ENCODE results near the gene BOK.
"Not testable (repeated sequence)": the region's sequence is repeated elsewhere in the genome, so short reads cannot be mapped to it uniquely, and the experiment has no call there.

BOK gene

GRCh38 chr2:241558532-241559322 lies at the start of gene BOK:
TSS of gene BOK (plus strand) at chr2:241558745. CDS start at chr2:241559484, 739 bp downstream.
- no peak for DNase-seq

- no peak for DNase-seq
Measured at GRCh38 chr2:241509155-241509784, 49.3 kb upstream of the BOK start.

- no peak for DNase-seq
Measured at GRCh38 chr2:241511091-241511741, 47.3 kb upstream of the BOK start.

- no peak for DNase-seq
Measured at GRCh38 chr2:241514553-241514952, 44.0 kb upstream of the BOK start.

- DNase-seq = no peak
Measured at GRCh38 chr2:241514986-241515737, 43.4 kb upstream of the BOK start.

GRCh38 chr2:241516520-241516965 lies 42.0 kb upstream of the BOK start:
- DNase-seq = no peak

- no peak for DNase-seq
Measured at GRCh38 chr2:241517297-241517696, 41.2 kb upstream of the BOK start.

- DNase-seq = no peak
Measured at GRCh38 chr2:241519669-241520068, 38.9 kb upstream of the BOK start.

GRCh38 chr2:241522477-241522876 lies 36.1 kb upstream of the BOK start:
- no peak for DNase-seq

- not testable (repeated sequence) for DNase-seq
Measured at GRCh38 chr2:241525818-241526780, 32.4 kb upstream of the BOK start.

- no peak for DNase-seq
Measured at GRCh38 chr2:241530571-241530970, 28.0 kb upstream of the BOK start.

- no peak for DNase-seq
Measured at GRCh38 chr2:241531161-241531722, 27.3 kb upstream of the BOK start.

GRCh38 chr2:241532168-241532567 lies 26.4 kb upstream of the BOK start:
- DNase-seq = no peak

- DNase-seq = no peak
Measured at GRCh38 chr2:241532733-241533601, 25.6 kb upstream of the BOK start.

GRCh38 chr2:241534293-241534692 lies 24.3 kb upstream of the BOK start:
- no peak for DNase-seq

- no peak for DNase-seq
Measured at GRCh38 chr2:241534701-241535375, 23.7 kb upstream of the BOK start.

GRCh38 chr2:241535871-241536655 lies 22.5 kb upstream of the BOK start:
- DNase-seq = no peak

- no peak for DNase-seq
Measured at GRCh38 chr2:241538838-241539615, 19.5 kb upstream of the BOK start.

Data from activated T-cell treated with anti-CD3 and anti-CD28 coated beads for 4 hours (primary cell).